Naive B cell (primary cell): ENCODE data around the gene KLC1. TPM values are rescaled to one million over a fixed set of nuclear protein-coding genes. Genes with fewer than 3 reads are reported as not detected.
A peak's percentile ranks its signal among the peaks of the same experiment; 100 is the strongest.

ENCODE experiments used
- ATAC-seq, 2 donors: fragments of 150-1000 bp; cut with Tn5 transposase; 2 replicates each; pipeline ENCODE4 v1.10.0; 2021; ENCODE audit warnings: low read depth in 2 of 2, mild to moderate bottlenecking in 2 of 2, moderate library complexity in 2 of 2
- DNase-seq: peaks from one replicate; pipeline ENCODE4 v3.0.0; 2022
- H3K27ac Mint-ChIP-seq, 6 donors: one replicate each; pipeline ENCODE4 v1.8.0; 2020 to 2022; ENCODE audit warnings: mild to moderate bottlenecking in 6 of 6, mixed read lengths in 6 of 6, moderate library complexity in 5 of 6, inconsistent platforms in 2 of 6
- H3K27me3 Mint-ChIP-seq, 3 donors: one replicate each; pipeline ENCODE4 v1.8.0; 2021 to 2022; ENCODE audit warnings: mixed read lengths in 3 of 3, mild to moderate bottlenecking in 1 of 3
- H3K36me3 Mint-ChIP-seq, 2 donors: one replicate each; pipeline ENCODE4 v1.8.0; 2020 to 2022; ENCODE audit warnings: mixed read lengths in 2 of 2, inconsistent platforms in 1 of 2, mild to moderate bottlenecking in 1 of 2
- H3K4me1 Mint-ChIP-seq, 3 donors: one replicate each; pipeline ENCODE4 v1.8.0; 2020 to 2022; ENCODE audit warnings: mixed read lengths in 3 of 3, inconsistent platforms in 1 of 3, mild to moderate bottlenecking in 1 of 3, moderate library complexity in 1 of 3
- H3K4me3 Mint-ChIP-seq, 8 donors: one replicate each; pipeline ENCODE4 v1.8.0; 2020 to 2022; ENCODE audit warnings: mild to moderate bottlenecking in 8 of 8, mixed read lengths in 8 of 8, moderate library complexity in 8 of 8, inconsistent platforms in 2 of 8
- H3K9me3 Mint-ChIP-seq, 7 donors: one replicate each; pipeline ENCODE4 v1.8.0; 2020 to 2022; ENCODE audit warnings: mixed read lengths in 7 of 7, mild to moderate bottlenecking in 5 of 7, inconsistent platforms in 2 of 7, moderate library complexity in 1 of 7
- polyA plus RNA-seq, 6 donors: library from polyadenylated mRNA; unstranded; fragments of 300-500 nt; fragmentation: Illumina TruSeq; gene quantifications; one replicate each; pipeline ENCODE4 v1.2.3, GENCODE V29; 2021; ENCODE audit warnings: low read depth in 6 of 6

Gene KLC1
- polyA plus RNA-seq, 6 donors from 2014 or later = 25.9 to 90.4 (median 56.2) TPM

- DNase-seq (no peak), ATAC-seq (no peak)
- H3K27me3 Mint-ChIP-seq = peaks cover 8 to 37% (median 27%) of the 10 kb centered on the region in 3 donors
- peaks cover 5 to 15% (median 14%) of the 10 kb centered on the region in 7 donors for H3K9me3 Mint-ChIP-seq
- H3K27ac Mint-ChIP-seq = no peak overlapping the region
- peak overlapping the region in 1 of 8 donors; percentile 12 for H3K4me3 Mint-ChIP-seq
- peaks cover 0 to 9% of the 10 kb centered on the region in 2 donors for H3K36me3 Mint-ChIP-seq
- peaks cover 17 to 19% (median 19%) of the 10 kb centered on the region in 3 donors for H3K4me1 Mint-ChIP-seq
Observed at GRCh38 chr14:103611215-103611614, 17.8 kb upstream of the KLC1 start.

- Mint-ChIP-seq H3K27me3 (peaks cover 0 to 17% (median 8%) of the 10 kb centered on the region in 3 donors), H3K4me3 (no peak overlapping the region), H3K27ac (no peak overlapping the region), H3K4me1 (no peaks in the 10 kb centered on the region), H3K36me3 (peaks cover 0 to 9% of the 10 kb centered on the region in 2 donors), H3K9me3 (peaks cover 5 to 15% (median 14%) of the 10 kb centered on the region in 7 donors)
- ATAC-seq = no peak
- DNase-seq = no peak
Observed at GRCh38 chr14:103613517-103613916, 15.5 kb upstream of the KLC1 start.

DNA sequence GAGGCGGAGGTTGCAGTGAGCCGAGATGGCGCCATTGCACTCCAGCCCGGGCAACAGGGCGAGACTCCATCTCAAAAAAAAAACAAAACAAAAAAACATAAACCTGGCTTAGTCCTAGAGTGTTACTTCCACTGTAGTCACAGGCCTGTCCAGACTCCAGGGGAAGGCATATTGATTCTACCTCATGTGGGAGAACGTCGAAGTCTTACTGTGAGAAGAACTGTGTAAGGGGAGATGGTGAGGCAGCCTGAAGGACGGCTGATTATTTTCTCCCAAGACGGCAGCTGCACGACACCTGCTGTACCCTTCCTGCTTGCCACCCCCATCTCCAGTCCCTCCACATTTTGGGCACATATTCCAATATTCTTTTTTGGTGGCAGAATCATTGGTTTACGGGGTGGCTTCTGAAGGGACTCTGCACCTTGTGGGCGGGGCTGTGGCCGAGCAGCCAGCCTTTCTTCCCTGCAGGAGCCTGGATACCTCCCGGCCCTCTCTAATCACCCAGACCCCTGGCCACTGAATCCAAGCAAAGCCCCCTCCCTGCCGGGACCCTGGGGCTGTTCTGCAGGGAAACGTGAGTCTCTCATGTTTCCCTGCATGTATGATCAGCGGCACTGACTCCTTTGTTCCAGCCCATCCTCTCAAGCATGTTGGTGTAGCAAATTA, 12.2 kb upstream of the KLC1 start:
- Mint-ChIP-seq H3K4me3 (no peak overlapping the region), H3K9me3 (peaks cover 0 to 1% (median 0%) of the 10 kb centered on the region in 7 donors), H3K36me3 (no peaks in the 10 kb centered on the region), H3K27me3 (no peaks in the 10 kb centered on the region), H3K27ac (no peak overlapping the region), H3K4me1 (no peaks in the 10 kb centered on the region)
- no peak for DNase-seq
- ATAC-seq = no peak

DNA sequence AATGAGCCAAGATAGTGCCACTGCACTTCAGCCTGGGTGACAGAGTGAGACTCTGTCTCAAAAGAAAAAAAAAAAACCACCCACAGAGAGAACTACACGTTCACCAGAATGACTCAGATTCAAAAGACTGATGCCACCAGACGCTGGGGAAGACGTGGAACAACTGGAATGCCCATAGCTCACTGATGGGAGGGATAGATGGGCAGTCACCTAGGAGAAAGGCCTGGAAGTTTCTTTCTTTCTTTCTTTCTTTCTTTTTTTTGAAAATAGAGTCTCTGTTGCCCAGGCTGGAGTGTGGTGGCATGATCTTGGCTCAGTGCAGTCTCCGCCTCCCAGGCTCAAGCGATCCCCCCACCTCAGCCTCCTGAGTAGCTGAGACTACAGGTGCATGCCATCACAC, 10.0 kb upstream of the KLC1 start:
- DNase-seq (no peak), ATAC-seq (no peak)
- Mint-ChIP-seq H3K36me3 (no peaks in the 10 kb centered on the region), H3K9me3 (no peaks in the 10 kb centered on the region), H3K27me3 (no peaks in the 10 kb centered on the region), H3K27ac (peak overlapping the region in 1 of 6 donors; percentile 67), H3K4me3 (no peak overlapping the region), H3K4me1 (peaks cover 6 to 10% (median 10%) of the 10 kb centered on the region in 3 donors)

- H3K27ac Mint-ChIP-seq = peak overlapping the region in 1 of 6 donors; percentile 52
- no peaks in the 10 kb centered on the region for H3K9me3 Mint-ChIP-seq
- H3K4me1 Mint-ChIP-seq = peaks cover 24 to 36% (median 32%) of the 10 kb centered on the region in 3 donors
- no peaks in the 10 kb centered on the region for H3K36me3 Mint-ChIP-seq
- no peak for ATAC-seq
- peak overlapping the region in 1 of 8 donors; percentile 35 for H3K4me3 Mint-ChIP-seq
- no peaks in the 10 kb centered on the region for H3K27me3 Mint-ChIP-seq
- no peak for DNase-seq
Observed at GRCh38 chr14:103621860-103622259, 7.2 kb upstream of the KLC1 start.

DNA sequence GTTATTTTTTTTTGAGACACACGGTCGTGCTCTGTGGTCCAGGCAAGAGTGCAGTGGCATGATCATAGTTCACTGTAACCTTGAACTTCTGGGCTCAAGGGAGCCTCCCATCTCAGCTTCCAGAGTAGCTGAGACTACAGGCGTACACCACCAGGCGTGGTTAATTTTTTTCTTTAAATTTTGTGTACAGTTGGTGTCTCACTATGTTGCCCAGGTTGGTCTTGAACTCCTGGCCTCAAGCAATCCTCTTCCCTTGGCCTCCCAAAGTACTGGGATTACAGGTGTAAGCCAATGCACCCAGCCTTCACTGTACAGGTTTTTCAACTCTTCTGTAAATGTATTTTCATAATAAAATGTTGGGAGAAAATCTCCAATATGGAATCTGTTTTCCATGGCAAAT, 5.7 kb upstream of the KLC1 start:
- Mint-ChIP-seq H3K9me3 (no peaks in the 10 kb centered on the region), H3K4me3 (peak overlapping the region in 2 of 8 donors; percentile 8 to 18)

GRCh38 chr14:103623883-103624482, 5.0 kb upstream of the KLC1 start:
- Mint-ChIP-seq H3K4me1 (peaks cover 27 to 43% (median 38%) of the 10 kb centered on the region in 3 donors), H3K36me3 (no peaks in the 10 kb centered on the region), H3K9me3 (no peaks in the 10 kb centered on the region), H3K27ac (peak overlapping the region in 3 of 6 donors; percentile 53 to 78 (median 54)), H3K27me3 (no peaks in the 10 kb centered on the region), H3K4me3 (peak overlapping the region; percentile 18 to 98 (median 82))
- DNase-seq = peak; percentile 28
- ATAC-seq = no peak

More for the DNA sequence above, 5.7 kb upstream of the KLC1 start:
- Mint-ChIP-seq H3K27ac (peak overlapping the region in 1 of 6 donors; percentile 78), H3K36me3 (no peaks in the 10 kb centered on the region), H3K4me1 (peaks cover 27 to 43% (median 38%) of the 10 kb centered on the region in 3 donors), H3K27me3 (no peaks in the 10 kb centered on the region)
- DNase-seq (no peak), ATAC-seq (no peak)

DNA sequence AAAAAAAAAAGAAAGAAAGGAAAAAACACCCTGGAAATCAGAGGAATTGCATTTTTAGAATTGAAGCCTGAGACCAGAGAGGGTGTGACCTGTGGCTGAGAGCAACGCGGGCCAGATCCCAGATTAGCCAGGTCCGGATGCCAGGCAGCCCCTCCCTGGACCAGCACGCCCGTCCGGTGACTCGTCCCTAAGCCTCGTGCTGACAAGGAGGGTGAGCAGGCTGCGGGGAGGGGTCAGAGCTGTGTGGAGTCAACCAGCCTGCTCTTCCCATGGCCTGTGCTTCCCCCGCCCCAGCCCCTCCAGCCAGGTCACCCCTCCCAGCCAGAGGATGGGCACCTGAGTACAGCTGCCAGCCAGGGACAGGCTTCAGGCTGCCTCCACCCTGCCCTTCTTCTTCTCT, 4.2 kb upstream of the KLC1 start:
- Mint-ChIP-seq H3K27me3 (no peaks in the 10 kb centered on the region), H3K4me1 (peaks cover 27 to 43% (median 38%) of the 10 kb centered on the region in 3 donors), H3K4me3 (peak overlapping the region; percentile 78 to 98 (median 90)), H3K27ac (peak overlapping the region in 4 of 6 donors; percentile 75 to 95 (median 86)), H3K36me3 (no peaks in the 10 kb centered on the region), H3K9me3 (no peaks in the 10 kb centered on the region)
- ATAC-seq (no peak), DNase-seq (peak; percentile 5)

DNA sequence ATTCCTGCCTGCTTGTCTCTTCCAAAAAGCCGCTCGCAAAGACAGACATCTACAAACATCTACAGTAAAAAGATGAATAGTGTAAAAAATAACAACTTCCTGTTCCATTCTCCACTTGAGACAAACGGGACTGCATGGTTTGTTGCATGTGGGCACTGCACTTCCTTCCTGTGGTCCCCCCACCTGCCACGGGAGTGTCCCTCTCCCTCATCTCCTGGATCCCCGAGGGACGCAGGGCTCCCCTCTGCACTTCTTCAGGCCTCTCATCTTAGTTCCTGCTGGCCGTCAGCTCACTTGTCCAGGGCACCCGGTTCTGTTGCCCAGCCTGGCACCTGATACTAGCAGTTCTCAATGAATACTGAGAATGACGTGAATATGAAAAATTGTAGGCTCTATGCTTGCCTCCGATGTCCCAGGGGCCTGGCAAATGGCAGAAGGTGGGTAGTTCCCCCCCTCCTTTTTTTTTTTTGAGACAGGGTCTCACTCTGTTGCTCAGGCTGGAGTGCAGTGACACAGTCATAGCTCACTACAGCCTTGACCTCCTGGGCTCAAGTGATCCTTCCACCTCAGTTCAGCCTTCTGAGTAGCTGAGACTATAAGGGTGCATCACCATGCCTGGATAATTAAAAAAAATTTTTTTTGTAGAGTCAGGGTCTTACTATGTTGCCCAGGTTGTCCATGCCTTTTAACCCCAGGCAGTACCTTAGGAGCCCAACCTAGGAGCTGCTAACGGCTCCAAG, 3.5 kb upstream of the KLC1 start:
- H3K27ac Mint-ChIP-seq = peak overlapping the region; percentile 19 to 95 (median 86)
- H3K36me3 Mint-ChIP-seq = no peaks in the 10 kb centered on the region
- H3K4me3 Mint-ChIP-seq = peak overlapping the region; percentile 78 to 98 (median 90)
- H3K27me3 Mint-ChIP-seq = no peaks in the 10 kb centered on the region
- peak; percentile 70 for DNase-seq
- H3K4me1 Mint-ChIP-seq = peaks cover 27 to 43% (median 38%) of the 10 kb centered on the region in 3 donors
- H3K9me3 Mint-ChIP-seq = no peaks in the 10 kb centered on the region
- ATAC-seq = peak; percentile 31 to 44

- peaks cover 27 to 51% (median 38%) of the 10 kb centered on the region in 3 donors for H3K4me1 Mint-ChIP-seq
- H3K4me3 Mint-ChIP-seq = peak overlapping the region; percentile 30 to 98 (median 59)
- H3K27me3 Mint-ChIP-seq = no peaks in the 10 kb centered on the region
- DNase-seq (peak; percentile 7), ATAC-seq (no peak)
- H3K36me3 Mint-ChIP-seq = no peaks in the 10 kb centered on the region
- peak overlapping the region in 5 of 6 donors; percentile 15 to 86 (median 75) for H3K27ac Mint-ChIP-seq
- no peaks in the 10 kb centered on the region for H3K9me3 Mint-ChIP-seq
Observed at GRCh38 chr14:103626146-103626850, 2.7 kb upstream of the KLC1 start.

DNA sequence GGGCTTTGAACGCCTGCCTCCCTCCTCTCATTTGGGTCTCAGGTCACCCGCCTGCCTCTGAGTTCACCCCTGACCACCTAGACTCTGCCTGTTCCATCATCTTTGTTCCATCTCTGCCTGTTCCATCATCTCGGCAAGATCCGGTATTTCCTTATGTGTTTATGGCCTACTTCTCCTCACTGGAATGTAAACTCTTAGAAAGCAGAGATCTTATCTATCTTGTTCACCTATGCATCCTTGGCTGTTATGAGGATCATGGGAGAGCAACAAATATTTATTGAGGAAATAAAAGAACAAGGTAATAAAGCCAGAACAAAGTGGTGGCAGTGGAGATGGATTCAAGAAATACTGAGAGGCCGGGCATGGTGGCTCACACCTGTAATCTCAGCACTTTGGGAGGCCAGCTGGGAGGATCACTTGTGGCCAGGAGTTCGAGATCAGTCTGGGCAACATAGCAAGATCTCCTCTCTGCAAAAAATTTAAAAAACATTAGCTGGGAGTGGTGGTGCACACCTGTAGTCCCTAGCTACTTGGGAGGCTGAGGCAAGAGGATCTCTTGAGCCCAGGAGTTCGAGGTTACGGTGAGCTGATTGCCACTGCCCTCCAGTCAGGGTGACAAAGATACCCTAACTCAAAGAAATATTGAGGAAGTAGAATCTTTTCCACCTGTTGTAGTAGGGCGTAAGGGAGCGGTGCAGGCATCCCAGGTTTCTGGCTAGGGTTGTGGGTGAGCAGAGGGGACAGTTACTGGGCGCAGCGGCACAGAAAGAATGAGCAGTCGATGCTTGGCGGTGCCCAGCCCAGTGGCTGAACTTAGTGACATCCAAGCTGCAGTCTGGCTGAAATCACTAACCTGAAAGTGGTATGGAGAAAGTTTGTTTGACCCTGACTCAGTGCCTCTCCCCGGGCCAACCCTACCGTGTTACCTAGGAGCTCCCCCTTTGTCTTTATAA, 1.7 kb upstream of the KLC1 start:
- no peak for DNase-seq
- Mint-ChIP-seq H3K4me3 (peak overlapping the region; percentile 79 to 96 (median 90)), H3K9me3 (no peaks in the 10 kb centered on the region), H3K36me3 (no peaks in the 10 kb centered on the region), H3K4me1 (peaks cover 27 to 51% (median 43%) of the 10 kb centered on the region in 3 donors), H3K27me3 (no peaks in the 10 kb centered on the region), H3K27ac (peak overlapping the region; percentile 21 to 99 (median 56))
- no peak for ATAC-seq

- H3K4me3 Mint-ChIP-seq = peak overlapping the region; percentile 79 to 96 (median 90)
- peak; percentile 7 for DNase-seq
- no peak for ATAC-seq
- no peaks in the 10 kb centered on the region for H3K9me3 Mint-ChIP-seq
- no peaks in the 10 kb centered on the region for H3K27me3 Mint-ChIP-seq
- H3K4me1 Mint-ChIP-seq = peaks cover 30 to 57% (median 52%) of the 10 kb centered on the region in 3 donors
- no peaks in the 10 kb centered on the region for H3K36me3 Mint-ChIP-seq
- peak overlapping the region; percentile 39 to 99 (median 94) for H3K27ac Mint-ChIP-seq
Observed at GRCh38 chr14:103628221-103628683, 759 bp upstream of the KLC1 start.
